ENCODE results near the gene BTC.
"Not testable (repeated sequence)": the region's sequence is repeated elsewhere in the genome, so short reads cannot be mapped to it uniquely, and the experiment has no call there.

Gene BTC, protein sequence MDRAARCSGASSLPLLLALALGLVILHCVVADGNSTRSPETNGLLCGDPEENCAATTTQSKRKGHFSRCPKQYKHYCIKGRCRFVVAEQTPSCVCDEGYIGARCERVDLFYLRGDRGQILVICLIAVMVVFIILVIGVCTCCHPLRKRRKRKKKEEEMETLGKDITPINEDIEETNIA

DNA sequence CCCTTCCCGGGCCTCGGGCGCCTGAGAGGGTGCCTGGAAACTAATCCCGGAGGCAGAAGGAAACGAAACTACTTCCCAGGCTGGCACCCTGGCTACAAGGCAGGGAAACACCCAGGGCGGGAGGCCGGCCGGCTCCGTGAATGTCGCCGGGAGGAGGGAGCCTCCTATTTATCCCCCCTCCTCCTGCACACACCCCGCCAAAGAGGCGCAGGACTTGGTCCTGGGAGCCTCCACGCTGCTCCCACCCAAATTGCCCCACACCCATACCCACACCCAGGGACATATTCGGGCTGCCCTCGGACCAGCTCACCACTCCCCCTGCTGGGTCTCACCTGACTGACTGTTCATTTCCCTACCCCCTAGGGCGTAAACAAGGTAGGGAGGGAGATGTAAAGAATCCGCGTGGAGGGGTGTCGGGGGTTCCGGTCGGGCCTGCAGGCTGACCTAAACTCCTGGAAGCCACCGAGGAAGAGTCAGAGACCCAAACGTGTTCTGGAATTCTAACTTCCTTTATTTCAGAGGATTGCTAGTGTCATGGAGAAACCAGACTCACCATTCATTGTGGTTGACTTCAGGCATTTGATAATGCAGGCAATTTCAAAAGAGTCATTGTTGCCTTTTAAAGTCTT is at the start of gene BTC:
BTC (minus strand) TSS at position 142 of the 629 bp plus-strand sequence. CDS start 198 bp downstream, outside the sequence.
- no peak for DNase-seq

DNA sequence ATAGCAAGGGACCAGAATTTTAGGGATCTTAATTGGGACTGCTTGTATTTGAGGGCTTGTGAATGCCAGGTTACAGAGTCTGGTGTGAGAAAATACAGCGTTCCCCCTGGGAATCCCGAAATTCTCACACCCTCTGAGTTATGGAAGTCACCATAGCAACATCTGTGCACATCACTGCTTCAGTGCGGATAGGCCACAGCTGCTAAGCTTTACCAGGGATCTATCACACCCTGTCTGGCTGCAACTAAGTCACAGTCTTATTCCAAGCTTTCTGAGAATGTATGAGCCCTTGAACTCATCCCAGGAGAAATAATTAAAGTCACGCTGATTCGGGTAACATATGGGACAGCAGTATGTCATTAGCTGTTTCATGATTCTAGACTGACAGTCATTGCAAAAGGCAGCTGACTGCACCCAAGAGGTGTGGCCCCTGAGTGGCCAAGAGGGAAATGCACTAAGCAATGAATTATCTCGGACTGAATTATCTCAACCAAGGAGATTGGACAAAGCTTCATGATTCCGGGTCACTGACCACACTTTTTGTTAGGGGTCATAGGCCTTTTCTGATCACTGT is 46.7 kb upstream of the BTC start:
- no peak for DNase-seq

DNA sequence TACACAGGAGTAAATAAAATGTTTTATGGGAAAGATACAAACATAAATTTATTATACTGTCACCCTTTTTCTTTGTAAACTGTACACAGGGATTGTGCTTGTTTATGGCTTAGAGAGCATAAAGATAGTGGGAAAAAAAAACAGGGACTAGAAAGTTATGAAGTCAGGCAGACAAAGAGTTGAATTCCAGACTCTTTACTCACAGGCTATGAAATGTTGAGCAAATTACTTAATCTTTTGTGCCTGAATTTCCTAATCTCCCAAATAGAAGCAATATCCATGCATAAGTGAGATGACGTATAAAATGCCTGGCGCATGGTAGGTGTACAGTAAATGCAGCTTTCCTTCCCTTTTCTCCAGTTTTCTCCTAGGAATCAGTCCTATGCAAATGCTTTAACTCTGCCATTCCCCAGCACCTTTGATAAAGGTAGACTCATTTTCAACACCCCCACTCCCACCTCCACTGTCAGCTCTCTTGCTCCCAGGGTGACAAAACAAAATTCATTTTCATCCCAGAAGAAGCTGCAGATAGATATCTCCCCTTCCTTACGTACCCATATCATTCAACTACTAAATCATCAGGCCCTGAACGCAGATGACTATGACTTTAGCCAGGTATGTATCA is 44.5 kb upstream of the BTC start:
- no peak for DNase-seq

DNA sequence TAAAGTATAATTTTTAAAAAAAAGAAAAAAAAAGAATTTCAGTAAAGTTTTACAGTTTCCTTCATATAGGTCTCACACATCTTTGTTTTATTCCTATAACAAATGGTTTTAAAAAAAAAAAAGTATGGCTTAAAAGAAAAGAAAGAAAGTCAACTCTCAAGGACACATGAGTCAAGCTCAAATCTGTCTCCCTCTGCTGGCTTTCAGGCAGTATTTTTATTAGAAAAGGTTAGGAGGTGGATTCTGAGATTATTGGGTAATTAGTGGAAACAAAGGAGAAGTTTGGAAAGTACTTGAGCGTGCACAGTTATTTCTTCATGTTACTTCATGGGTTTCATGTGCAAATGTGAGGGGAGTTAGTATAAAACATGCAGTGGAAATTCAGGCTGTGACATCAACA is 36.6 kb upstream of the BTC start:
- DNase-seq = no peak

DNA sequence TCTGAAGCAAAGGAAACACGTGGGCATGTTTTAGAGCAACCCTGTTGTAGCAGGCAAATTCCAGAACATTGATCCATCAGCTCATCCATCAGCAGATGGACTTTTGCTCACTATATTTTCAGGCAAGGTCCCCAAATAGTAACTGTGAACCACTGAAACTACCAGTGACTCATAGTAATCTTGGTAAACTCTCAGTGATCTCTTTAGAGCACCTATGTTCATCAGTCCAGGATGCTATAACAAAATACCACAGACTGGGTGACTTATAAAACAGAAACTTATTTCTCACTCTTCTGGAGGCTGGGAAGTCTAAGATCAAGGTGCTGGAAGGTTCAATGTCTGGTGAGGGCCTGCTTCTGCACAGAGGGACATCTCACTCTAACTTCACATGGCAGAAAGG is 28.9 kb upstream of the BTC start:
- DNase-seq = no peak

DNA sequence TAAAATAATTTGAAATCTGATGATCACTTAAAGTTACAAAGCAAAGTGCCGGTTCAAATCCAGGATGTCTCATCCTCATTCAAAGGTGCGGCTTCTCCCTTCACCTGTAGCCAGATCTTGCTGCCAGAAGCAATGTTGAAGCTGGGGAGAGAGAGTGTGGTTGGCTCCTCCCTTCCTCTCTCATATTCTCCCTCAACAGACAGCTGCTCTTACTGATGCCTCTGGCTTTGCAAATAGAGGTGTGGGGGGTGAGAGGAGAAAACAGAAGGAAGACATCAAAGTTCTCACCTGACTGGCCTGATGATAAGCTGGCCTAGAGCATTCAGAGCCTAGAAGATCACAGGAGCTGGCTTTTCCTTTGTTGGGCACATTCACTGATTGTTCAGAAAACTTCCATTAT is 28.3 kb upstream of the BTC start:
- no peak for DNase-seq

DNA sequence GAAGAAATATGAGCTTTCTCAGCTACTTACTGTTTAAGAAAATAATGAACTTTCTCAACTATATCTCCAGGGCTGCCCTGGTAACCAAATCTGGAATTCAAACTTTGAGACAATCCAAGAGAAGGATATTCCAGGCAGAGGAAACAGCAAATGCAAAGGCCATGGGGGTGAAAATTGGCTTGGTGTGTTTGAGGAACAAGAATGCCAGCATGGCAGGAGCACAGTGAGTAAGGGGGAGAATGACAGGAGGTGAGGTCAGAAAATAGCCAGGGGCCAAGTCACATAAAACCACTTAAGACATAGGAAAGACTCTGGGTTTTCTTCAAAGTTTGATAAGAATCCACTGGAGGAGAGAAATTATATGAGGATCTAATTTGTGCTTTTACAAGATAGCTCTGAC is 27.2 kb upstream of the BTC start:
- DNase-seq = no peak

DNA sequence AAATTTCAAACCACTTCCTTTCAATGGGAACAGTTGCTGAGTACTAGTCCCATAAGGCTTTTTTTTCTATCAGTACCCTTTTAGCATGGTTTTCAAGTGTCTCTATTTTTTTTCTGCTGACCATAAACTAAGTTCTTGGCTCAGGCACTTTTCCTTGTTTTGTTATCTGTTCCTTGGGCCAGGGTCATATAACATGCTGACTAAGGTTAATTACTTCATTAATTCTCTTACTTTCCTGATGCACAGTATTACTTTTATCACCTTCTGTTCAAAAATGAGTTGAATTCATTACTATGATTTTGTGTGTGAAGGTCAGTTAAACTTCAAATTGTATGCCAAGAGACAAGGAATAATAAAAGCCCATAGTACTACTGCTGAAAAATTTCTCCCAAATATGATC is 19.7 kb upstream of the BTC start:
- DNase-seq = no peak

DNA sequence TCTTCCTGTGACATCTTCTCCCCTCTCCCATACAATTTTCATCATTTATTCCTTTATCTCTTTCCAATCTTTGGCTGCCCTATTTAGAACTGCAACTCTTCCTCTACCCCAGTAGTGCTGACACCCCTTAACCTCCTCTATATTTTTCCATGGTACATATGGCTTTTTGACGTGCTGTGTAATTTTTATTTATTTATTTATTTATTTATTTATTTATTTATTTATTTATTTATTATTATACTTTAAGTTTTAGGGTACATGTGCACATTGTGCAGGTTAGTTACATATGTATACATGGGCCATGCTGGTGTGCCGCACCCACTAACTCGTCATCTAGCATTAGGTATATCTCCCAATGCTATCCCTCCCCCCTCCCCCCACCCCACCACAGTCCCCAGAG is 17.7 kb upstream of the BTC start:
- DNase-seq = not testable (repeated sequence)

DNA sequence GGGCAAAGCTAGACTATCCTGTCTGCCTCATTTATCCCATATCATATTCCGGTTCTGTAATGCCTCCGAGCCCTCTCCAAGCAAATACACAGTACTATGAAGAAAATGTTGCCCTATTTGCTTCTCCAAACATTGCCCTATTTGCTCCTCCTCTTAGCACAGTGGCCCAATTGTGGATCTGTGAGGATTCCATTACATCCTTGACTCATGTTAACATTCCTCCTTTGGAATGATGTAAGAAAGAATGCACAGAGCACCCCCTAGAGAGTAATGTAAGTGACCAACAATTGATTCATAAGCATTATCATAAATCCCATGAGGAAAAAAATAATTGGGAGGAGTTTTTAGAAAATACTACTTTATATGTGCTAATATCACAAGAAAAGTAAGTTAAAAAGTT is 11.3 kb upstream of the BTC start:
- DNase-seq = no peak

DNA sequence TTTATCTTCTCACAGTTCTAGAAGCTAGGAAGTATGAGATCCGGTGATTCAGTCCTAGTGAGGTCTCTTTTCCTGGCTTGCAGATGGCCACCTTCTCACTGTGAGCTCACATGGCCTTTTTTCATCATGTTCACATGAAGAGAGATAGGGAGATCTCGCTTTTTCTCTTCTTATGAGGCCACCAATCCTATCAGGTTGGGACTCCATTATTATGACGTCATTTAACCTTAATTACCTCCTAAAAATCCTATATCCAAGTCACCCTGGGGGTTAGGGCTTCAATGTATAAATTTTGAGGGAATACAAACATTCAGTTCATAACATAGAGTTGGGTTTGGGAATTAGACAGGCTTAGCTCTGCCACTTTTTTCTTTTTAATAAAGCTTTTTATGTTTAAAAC is 6.0 kb upstream of the BTC start:
- no peak for DNase-seq

DNA sequence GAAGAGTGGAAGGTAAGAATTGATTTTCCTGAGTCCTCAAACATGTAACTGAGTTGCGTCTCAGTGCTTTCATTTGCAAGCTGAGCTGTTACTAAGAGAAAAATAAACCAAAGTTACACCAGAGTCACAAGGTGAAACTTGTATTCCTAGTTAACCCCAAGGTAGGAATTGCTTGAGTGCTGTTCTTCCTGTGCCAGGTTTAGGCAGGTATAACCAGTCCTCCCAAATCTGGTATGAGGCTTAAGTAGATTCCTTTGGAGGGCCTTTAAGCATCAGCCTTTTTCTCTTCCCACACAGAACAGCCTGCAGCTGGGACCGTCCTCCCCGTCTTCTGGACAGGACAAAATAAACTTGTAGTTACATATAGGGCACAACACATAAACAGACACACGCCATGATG is 2.3 kb upstream of the BTC start:
- DNase-seq = no peak

DNA sequence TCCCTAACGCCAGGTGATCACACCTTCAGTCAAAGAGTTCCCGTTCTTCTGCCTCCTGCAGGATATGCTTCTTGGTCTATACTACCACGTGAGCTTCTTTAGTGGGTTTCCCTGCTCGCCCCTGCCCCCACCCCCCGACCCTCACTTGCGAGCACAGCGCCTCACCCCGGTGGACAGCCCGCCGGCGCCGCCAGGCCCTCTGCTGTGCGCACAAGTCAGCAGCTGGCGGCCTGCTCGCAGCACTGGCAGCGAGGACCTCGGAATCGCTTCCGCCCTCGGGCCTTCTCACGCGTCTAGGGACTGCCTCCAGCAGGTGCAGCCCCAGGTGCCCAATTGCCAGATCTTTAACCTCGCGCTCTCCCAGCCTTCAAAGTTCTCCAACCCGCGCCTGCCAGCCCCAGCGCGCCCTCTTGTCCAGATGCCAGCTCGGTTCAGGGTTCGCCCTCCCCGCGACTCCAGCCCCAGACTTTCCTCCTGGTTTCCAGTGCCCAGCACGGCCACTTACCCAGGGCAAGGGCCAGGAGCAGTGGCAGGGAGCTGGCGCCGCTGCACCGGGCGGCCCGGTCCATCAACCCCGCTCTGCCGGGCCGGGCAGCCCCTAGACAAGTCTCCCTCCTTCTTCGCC is 454 bp downstream of the BTC start:
- no peak for DNase-seq

DNA sequence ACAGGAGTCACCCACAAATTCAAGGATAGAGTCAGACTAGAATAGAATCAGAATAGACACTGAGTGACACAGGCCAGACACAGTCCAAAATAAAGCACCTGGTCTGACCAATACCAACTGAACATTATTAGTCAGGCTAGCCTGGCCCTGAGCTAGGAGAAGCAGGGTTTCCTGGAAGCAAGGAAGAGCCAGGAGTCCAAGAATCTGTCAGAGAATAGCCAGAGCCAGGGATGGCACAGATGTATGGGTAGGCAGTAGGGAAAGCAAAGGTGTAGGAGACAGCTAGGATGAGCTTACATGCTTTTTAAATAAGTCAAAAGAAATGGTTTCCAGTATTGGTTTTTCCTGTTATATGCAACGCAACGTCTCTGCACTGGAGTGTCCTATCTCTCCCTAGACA is 3.7 kb downstream of the BTC start:
- no peak for DNase-seq

DNA sequence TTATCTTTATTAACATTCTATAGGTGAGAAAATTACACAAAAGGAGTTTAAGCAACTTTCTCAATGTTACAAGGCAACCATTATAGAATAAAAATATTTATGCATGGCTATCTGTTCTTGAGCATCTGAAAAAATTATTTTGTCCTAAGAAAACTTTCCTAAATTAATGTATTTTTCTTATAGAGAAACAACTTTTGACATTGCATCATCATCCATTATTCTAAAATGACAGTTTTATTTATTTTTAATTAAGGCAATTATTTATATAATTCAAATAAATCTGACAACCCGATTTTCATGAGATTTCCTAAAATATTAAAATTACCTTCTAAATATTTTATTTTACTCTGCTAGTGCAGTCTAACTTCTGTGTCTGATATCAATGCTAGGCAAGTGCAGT is 4.8 kb downstream of the BTC start:
- no peak for DNase-seq

DNA sequence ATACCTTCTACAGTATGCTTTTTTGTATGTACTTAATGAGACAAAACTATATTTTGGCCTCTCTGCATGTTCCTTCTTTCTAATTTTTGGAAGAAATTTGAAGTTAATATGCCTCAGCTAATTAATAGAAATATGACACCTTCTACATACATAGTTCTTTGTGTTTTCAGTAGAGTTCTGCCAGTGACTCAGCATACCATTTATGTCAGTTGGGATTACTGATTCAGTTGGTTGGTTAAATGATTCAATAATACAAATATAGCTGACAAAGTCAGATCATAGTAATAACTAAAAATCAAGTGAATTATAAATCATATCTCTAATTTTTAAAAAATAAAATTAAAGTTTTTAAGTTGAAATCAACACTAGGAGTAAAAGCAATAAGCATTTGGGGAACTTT is 16.8 kb downstream of the BTC start:
- no peak for DNase-seq

DNA sequence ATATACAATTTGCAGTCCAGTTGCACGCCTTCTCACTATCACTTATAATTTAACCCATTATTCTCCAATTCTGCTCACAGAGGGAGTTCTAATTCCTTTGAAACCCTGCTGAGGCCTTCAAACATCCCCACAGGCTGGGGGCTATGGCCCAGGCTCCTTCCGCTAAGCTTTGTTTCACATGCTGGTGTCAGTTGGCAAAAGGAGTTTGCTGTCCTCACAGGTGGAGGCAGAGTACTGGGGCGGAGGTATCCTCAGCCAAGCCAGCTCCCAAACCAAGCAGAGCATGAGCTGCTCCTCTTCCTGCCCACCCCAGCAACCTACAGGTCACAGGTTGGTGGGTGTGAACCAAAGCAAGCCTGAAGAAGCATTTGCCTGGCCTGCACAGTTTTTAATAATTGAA is 21.5 kb downstream of the BTC start:
- DNase-seq = no peak

DNA sequence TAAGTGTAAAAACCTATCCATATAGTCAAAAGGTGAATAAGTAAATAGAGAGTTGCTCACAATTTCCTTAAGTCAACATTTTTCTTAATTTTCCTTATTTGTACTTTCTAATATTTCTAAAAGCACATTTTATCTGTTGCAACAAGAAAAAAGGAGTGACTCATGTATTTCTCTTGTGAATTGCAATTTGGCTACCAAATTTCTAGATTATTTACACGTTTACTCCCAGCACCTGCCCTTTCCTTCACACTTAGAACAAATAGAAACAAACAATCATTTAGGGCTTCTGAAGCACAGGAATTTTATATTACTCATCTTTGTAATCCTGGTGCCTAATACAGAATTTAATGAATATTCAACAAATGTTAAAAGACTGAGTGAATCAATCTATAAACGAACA is 22.2 kb downstream of the BTC start:
- no peak for DNase-seq

DNA sequence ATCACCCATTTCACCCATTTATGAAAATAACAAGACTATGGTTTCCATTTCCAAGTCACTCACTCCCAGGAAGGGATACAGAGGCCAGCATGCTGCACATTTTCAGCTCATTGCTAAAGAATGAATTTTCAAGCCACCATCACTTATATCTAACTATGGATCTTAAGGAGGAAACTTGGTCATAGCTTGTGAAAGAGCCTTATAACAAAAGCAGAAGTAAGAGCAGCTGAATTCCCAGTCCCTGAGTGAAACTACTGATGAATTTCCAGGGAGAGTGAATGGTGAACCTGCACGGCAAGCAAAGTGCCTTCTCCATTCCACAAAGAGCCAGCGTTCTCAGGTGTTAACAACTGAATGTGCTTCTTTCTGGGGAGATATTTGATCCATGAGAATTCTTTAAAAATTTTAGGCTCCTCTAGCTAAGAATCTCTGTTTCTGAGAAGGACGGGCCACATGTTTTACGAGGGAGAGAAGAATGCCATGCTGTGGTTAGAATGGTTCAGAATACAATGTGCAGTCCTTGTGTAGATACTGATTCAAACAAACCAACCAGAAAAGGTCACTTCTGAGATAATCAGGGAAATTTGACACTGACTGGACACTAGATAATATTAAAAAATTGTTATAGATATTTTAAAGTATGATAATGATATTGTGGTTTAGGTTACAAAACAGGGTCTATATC is 24.0 kb downstream of the BTC start:
- no peak for DNase-seq

DNA sequence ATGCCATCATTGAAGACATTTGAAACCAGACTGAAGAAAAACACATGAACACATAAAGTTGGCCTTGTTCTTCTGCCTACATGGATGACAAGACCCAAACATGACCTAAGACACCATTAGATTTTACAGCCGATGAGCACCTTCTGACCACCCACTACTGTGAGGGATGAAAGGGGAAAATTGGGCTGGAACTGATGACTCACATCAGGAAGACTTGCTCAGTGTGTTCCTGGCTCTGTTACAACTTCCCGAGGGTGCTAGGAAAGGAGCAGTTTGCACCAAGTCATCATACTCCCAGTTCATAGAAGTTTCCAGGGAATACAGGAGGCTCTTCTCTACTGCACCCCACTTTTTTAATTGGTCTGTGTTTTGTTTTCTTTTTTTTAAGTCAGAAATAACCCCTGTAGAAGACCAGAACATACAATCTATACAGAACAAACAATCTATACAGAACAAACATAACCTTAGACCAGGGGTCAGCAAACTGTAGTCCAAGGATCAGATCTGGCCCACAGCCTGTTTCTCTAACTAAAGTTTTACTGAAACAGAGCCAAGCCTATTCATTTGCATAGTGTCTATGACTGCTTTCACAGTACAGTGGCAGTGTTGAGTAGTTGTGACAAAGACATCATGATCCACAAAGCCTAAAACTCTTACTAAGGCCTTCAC is 25.3 kb downstream of the BTC start:
- DNase-seq = no peak

DNA sequence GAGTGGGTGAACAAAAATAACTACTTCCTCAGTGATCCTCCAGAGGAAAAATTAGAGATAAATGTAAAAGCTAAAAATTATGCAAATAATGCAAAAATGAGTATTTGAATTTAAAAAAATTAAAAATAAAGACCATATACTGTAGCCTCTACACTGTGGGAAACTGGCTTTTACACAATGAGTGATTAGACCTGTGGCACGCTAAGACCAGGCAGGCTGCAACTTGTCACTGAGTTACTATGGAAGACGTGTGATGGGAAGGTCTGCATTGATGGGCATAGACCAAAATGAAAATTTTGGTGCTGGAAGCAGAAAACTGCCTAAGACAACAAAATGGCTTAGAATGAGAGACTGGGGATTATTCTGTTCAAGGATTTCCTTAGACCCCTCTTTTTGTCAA is 30.2 kb downstream of the BTC start:
- DNase-seq = no peak

DNA sequence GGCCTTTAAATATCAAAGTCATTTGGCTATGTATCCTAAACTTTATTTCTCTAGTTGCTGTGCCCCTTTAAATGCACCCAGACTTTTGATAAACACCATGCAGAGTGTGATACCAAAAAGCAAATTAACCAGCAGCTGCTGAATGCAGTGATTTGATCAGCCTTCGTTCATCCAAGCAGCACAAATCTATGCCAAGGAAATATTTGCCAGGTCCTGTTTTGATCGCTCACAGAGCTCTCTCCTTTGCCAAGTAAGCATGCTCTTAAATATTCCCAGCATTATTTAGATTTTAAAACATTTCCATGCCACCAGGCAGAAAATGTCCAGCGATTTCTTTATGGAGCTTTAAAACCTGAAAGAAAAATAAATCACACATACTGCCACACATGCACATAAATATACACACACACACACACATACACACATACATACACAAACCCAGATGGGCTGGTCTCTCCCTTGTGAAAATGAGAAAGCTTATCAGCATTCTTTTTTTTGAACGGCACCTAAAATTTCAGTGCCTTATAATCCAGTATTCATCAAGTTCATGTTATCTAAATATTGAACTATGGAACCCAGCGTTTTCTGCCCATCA is 35.7 kb downstream of the BTC start:
- no peak for DNase-seq

Data from SIG-M5 (cell line).